Stromal cell of bone marrow (primary cell): ENCODE measurements around the gene DONSON.
A peak's percentile ranks its signal among the peaks of the same experiment; 100 is the strongest.

ENCODE experiments used
- DNase-seq: peaks from one replicate; pipeline ENCODE4 v3.0.0-alpha.2; 2012; ENCODE audit warnings: low read depth

The DONSON gene

DNA sequence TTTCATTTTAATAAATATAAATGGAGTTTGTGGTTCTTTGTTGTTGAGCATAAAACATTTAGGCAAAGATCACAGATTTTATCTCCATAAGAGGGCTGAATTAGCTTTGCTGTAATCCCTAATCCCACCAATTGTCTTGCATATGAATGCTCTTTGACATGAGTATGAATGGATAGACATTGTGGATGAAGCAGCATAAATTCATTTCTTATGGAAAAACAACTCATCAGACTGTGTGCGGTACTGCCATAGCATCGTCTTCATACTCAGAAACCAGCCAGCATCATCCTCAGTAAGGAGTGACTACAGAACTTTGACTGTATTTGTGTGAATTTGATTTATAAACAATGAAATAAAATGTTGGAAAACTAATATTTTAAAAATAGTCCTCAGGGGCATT lies 26.1 kb downstream of the DONSON start:
- no peak for DNase-seq

GRCh38 chr21:33561373-33561772 lies 27.1 kb downstream of the DONSON start:
- no peak for DNase-seq

DNA sequence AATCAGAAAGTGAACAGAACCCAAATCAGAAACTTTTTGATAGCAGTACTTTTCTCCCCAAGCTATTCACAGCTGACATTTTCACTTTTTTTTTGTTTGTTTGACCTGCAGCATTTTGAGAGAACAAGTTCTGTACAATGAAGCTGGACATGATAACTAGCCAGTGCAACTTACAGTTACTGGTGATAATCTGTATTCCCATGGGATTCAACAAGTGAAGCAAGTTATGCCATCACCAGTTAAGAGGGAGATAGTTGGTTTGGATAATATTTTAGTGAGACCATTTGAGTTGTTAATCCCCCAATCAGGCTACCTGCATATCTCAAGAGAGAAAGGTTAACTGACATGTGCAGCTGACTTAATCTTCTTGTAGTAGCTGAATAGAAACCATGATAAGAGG lies 27.5 kb downstream of the DONSON start:
- no peak for DNase-seq

DNA sequence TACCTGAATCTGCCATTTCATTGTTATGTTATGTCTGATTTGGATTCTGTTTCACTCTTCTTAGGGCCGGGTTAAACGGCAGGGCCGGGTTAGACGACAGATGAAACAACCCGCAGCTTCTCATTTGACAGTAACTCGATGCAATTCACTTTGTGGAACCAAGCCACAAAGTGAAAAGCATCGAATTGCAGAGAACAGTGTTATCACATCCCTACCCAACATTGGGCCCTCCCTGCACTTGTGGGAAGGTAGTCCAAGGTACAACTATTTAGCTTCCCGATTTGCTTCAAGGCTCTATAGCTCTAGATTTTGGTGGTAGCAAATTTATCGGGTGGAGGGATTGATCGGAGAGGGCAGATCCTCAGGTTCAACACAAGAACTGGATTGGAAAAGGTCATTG lies 28.7 kb downstream of the DONSON start:
- DNase-seq = no peak

GRCh38 chr21:33558777-33559421 lies 29.6 kb downstream of the DONSON start:
- DNase-seq = no peak

DNA sequence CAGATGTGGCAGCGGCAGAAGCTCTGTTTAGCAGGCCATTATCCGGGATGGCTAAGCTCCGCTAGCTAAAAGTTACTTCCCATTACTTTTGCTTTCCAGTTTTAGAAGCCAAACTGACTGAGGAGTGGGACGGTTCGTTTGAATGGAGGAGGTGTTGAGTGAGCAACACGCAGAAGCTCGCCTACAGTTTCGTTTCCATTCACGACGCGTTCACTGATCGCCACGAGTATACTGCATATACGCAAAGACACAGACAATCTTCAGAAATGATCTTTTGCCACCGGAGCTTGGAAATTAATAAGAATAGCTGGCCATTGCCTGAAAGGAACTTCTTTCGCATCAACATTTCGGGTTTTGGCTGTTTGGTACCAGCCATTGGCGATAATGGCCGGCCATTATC lies 31.0 kb downstream of the DONSON start:
- DNase-seq = no peak

DNA sequence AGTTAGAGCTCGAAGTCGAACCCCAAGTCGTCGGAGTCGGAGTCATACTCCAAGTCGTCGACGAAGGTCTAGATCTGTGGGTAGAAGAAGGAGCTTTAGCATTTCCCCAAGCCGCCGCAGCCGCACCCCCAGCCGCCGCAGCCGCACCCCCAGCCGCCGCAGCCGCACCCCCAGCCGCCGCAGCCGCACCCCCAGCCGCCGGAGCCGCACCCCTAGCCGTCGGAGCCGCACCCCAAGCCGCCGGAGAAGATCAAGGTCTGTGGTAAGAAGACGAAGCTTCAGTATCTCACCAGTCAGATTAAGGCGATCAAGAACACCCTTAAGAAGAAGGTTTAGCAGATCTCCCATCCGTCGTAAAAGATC lies 33.5 kb downstream of the DONSON start:
- DNase-seq = no peak

DNA sequence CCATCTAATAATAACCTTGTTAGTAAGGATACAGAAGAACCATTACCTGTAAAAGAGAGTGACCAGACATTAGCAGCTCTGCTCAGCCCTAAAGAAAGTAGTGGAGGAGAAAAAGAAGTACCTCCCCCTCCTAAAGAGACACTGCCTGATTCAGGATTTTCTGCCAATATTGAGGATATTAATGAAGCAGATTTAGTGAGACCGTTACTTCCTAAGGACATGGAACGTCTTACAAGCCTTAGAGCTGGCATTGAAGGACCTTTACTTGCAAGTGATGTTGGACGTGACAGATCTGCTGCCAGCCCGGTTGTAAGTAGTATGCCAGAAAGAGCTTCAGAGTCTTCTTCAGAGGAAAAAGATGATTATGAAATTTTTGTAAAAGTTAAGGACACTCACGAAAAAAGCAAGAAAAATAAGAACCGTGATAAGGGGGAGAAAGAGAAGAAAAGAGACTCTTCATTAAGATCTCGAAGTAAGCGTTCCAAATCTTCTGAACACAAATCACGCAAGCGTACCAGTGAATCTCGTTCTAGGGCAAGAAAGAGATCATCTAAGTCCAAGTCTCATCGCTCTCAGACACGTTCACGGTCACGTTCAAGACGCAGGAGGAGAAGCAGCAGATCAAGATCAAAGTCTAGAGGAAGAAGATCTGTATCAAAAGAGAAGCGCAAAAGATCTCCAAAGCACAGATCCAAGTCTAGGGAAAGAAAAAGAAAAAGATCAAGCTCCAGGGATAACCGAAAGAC lies 34.1 kb downstream of the DONSON start:
- DNase-seq = no peak

DNA sequence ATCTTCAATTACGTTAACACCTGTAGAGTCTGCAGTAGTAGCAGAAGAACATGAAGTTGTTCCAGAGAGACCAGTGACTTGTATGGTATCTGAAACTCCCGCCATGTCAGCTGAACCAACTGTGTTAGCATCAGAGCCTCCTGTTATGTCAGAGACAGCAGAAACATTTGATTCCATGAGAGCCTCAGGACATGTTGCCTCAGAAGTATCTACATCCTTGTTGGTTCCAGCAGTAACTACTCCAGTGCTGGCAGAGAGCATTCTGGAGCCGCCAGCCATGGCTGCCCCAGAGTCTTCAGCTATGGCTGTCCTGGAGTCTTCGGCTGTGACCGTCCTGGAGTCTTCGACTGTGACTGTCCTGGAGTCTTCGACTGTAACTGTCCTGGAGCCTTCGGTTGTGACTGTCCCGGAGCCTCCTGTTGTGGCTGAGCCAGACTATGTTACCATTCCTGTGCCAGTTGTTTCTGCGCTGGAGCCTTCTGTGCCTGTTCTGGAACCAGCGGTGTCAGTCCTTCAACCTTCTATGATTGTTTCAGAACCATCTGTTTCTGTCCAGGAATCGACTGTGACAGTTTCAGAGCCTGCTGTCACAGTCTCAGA lies 35.4 kb downstream of the DONSON start:
- no peak for DNase-seq

- no peak for DNase-seq
Measured at GRCh38 chr21:33552093-33552998, 36.1 kb downstream of the DONSON start.

GRCh38 chr21:33551664-33552063 lies 36.8 kb downstream of the DONSON start:
- DNase-seq = no peak

- DNase-seq = no peak
Measured at GRCh38 chr21:33550772-33551660, 37.5 kb downstream of the DONSON start.

GRCh38 chr21:33549848-33550771 lies 38.4 kb downstream of the DONSON start:
- DNase-seq = no peak

DNA sequence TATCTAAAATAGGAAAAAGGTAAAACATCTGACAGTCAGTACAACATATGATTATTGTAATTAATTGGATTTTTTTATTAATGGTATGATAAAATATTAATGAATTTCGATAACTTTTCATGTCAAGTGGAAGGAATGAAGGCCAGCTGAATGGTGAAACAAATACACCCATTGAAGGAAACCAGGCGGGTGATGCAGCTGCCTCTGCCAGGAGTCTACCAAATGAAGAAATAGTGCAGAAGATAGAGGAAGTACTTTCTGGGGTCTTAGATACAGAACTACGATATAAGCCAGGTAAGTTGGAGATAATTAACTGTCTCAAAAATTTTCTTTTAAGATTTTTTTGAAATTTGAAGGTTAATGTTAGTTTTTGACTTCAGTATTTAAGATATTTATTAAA lies 42.4 kb downstream of the DONSON start:
- DNase-seq = no peak

DNA sequence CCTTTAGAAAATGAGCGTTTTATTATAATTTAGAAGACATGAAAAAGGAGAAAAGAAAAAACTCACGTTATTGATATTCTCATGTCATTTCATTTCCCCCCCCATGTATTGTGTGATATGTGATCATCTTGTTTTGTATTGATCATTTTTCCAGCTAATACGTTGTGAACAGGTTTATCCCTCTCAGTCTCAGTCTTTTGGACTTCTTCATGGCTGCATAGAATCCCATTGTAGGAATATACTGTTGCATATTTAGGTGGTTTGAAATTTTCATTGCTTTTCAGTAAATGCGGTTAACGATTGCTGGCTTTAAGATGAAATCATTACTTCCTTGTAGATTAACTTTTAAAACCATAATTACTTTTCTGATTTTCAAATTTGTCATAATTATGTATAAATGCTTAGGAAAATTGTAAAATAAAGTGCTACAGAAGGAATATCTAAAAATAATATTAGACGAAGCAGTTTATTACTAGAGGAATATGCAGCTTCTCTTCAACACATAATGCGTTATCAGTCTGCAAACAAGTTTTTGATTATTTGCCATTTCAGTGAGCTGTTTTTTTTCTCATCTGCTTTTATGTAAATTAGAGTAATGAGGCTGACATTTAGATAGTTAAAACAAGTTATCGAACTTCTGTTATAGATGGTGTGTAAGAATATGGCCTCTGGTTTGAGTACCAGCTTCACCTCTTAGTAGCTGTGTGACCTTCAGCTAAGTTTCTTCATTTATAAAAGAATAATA lies 43.9 kb downstream of the DONSON start:
- no peak for DNase-seq

DNA sequence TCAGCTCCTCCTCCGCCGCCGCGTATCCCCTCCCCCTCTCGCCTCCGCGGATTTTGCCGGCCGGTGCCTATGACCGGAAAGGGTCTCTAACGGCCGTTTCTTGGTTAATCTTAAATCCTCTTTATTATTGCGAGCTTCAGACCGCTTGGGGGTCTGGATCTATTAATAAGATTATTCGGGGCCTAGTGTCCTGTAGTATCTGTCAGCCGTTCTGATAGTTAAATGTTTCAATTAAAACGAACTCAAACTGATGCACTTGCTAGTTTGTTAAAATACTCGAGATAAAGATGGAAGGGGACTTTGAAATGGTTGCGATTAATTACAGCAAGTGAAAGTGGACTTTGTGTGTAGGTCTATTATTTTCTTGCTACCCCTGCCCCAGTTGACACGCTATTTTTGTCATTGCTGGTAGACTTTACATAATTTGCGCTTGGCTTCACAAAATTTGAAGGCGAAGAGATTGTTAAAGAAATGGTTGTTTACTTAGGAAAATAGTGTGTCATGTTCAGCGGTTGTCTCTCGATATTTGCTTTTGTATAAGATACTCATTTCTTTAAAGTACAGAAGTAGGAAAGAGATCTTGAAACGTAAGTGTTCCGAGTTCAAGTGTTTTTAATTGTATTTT lies 44.9 kb downstream of the DONSON start:
- no peak for DNase-seq

DNA sequence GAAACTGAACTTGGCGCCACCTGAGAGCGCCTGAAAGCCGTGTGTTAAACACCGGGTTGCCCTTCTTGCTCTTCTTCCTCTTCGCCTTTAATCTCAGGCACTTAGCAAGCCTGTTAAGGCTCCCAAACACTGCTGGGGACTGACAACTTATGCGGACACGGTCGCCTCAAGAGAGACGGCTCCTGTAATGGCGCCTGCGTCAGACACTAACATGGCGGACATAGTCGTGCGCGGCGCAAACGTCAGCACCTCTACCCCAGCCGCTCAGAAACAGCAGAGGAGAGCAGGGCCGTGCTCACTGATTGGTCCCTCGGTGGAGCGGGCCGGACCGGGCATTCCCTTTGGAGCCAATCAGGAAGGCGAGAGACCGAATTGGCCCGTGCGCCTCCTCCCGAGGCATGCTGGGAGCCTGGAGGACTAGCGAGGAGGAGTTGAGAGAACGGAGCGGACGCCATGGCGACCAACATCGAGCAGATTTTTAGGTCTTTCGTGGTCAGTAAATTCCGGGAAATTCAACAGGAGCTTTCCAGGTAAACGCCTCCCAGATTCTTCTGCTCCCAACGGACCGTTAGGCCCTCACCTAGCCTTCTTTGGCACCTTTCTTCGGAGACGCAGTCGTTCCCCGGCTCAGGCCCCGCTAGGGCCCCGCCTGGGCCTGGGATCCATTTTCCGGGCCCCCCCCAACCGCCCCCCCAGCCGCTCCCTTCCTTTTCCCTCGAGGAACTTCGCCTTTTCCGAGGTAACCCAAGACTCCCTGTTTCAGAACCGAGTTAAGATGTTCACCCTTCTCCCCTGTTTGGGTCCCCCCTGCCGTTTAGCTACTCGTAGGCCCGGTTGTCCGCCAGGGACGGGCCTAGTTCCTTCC lies 45.6 kb downstream of the DONSON start, which contains the start of gene SON:
Gene SON (plus strand): TSS at position 399 of the 865 bp plus-strand sequence. CDS start 55 bp downstream, at position 454.
- DNase-seq = peak; percentile 99
